GM19452 (cell line): Measurements from ENCODE around the gene RCHY1.
"Not testable (repeated sequence)": the region's sequence is repeated elsewhere in the genome, so short reads cannot be mapped to it uniquely, and the experiment has no call there.

Experiments used
- ATAC-seq: cut with Tn5 transposase; IDR thresholded peaks from one replicate; pipeline ENCODE4 v1.9.1; 2021; ENCODE audit not compliant: unreplicated experiment

The RCHY1 gene

DNA sequence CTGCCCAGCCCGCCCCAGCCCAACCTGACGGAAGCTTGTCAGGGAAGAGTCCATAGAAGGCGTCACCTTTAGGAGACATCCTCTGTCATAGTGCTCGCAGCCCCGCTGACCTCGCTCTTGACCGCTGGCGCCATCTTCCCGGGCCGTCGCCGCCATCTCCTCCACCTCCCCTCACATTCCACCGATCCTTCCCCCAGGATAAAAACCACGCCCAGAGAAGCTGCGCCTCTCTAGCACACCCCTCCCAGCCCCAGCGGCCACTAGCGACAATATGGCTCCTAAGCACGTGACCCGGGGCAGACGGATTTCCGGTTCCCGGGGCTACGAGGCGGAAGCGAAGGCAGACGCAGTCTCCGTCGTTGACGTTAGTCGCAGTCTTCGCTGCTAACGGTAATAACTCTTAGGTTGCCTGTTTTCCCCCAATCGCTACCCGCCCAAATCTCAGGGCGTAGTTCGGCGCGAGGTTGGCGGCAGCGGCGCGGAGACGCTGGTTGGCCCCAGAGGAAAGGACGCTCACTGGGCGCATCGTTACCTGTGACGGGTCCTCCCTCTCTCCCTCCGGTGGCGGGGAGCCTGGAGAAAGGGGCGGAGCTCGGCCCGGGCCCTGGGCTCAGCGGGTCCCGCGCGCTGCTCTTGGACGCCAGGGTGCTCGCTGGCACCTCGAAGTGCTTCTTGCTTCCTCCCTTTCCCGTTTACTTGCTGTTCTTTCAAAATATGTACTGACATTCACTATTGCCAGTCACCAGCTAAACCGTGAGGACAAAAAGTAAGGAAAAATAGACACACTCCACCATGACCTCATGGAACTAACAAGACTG is at the start of gene RCHY1, which contains the start of gene THAP6:
TSS of gene RCHY1 (minus strand) at position 273 of the 818 bp plus-strand sequence. CDS start at position 156, 117 bp downstream.
TSS of gene THAP6 (plus strand) at position 343 of the 818 bp plus-strand sequence. CDS start 980 bp downstream, outside the sequence.
- ATAC-seq = peak; percentile 93

- no peak for ATAC-seq
Measured at GRCh38 chr4:75561789-75562188, 47.6 kb upstream of the RCHY1 start.

DNA sequence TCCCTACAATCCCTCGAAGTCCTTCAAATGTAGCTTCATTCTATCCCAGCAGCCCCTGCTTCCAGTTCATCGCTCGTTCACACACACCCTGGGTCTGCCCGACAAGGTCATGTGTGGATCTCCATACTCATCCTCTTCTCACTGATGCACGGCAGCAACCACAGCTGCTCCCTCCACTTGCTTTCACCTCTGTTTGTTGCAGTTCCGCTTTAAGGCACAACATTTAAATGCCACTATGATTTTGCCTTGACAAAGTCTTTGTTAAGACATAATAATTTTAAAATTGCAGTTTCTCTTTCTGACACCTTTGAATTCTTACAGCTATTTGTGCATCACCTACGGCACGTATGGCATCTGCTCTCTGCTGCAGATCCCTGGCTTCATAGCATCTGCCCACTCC is 43.5 kb upstream of the RCHY1 start:
- ATAC-seq = no peak

DNA sequence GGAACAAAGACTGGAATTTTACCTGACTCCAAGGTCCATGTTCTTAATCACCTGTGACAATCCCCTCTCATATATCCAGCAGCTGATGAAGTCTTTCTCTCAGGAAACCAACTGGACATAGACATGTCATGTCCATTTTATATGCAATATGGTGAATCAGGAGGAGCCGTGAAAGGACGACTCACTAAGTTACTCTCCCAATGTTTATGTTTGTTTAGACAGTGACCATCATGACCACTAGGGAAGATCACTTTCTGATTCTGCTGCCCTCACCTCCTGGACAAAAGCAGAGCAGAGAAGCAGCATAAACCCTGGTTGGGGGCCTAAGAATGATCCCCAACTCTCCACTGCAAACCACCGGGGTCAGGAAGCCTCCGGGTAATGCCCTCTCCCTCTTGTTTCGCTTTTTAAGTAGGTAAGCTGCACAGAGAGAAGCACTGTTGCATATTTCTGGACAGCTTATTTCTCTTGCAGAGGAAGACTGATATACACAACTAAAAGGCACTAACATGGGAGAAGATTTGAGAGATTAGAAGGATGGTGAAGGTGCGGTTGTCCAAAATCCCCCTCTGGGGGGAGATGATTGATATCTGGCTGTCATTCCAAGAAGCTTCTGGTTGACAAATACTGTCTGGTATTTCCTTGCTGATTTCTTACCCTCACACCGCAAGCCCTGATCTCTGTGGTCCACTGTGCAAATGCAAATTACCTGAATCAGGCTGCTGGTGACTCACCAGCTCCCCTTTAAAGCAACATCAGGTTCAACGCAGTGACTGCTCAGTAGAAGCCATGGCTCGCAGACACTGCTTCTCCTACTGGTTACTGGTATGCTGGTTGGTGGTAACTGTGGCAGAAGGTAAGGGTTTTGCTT is 41.3 kb upstream of the RCHY1 start, which contains the start of gene ODAPH:
TSS of gene ODAPH (plus strand) at position 773 of the 871 bp plus-strand sequence. CDS start at position 790, 17 bp downstream.
- ATAC-seq = peak; percentile 88

GRCh38 chr4:75552452-75552851 is 38.2 kb upstream of the RCHY1 start:
- no peak for ATAC-seq

DNA sequence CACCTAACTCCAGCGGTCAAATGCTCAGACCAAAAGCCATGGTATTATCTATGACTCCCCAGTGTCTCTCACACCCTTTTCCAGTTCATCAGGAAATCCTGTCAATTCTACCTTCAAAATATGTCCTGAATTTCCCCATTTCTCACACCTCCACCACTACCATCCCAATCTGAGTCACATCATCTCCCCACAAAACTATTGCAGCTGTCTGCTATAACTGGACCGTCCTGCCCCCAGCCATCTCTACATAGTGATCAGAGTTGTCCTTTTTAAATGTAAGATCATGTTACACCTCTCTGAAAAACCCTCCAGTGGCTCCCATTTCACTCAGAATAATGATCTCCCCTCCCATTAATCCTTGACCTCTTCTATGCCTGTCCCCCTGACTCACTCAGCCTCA is 34.8 kb upstream of the RCHY1 start:
- no peak for ATAC-seq

DNA sequence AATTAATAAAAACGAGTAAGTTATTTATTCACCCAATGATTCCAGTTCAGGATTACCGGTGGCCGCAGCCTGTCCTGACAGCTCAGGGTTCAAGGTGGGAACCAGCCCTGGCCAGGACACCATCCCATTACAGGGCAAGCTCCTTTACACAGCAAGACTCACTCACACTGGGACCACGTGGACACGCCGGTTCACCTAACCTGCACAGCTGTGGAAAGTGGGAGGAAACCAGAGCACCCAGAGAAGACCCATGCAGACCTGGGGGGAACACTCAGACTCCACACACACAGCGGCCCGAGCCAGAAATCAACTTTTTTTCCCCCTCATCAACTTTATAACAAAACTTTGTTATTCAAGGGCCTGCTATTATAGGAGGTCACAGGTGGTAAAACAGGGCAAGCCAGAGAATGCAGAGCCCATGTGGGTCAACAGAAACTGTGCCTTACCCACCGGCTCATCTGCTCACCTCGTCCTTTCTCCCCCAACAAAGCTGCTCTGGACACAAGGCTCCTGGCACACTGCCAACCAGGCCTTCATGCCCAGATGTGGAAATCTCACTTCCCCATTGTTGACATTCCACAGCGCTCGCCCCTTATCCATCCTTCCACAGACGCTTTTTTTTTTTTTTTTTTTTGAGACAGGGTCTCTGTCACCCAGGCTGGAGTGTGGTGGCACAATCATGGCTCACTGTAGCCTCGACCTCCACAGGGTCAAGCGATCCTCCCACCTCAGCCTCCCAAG is 33.6 kb upstream of the RCHY1 start:
- ATAC-seq = no peak

DNA sequence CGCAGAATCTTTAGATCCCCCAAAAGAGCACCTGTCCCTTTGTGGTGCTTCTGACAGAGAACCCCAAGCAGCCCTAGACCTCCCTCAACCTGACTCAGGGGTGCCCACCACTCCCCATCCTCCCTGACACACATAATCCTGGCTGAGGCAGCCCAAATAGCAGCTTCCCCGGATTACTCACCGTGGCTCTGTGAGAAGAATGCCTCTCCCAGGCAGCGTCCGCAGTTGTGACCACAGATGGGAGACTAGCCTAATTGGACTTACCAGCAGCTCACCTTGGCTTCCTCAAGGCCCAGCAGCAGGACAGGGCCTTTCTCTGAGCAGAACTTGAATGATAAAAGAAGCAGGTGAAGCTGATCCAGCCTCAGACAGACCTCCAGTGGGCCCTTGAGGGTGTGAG is 31.3 kb upstream of the RCHY1 start:
- ATAC-seq = no peak

GRCh38 chr4:75544870-75545269 is 30.7 kb upstream of the RCHY1 start:
- no peak for ATAC-seq

- not testable (repeated sequence) for ATAC-seq
Measured at GRCh38 chr4:75544220-75544619, 30.0 kb upstream of the RCHY1 start.

GRCh38 chr4:75542824-75543223 is 28.6 kb upstream of the RCHY1 start:
- ATAC-seq = no peak

- not testable (repeated sequence) for ATAC-seq
Measured at GRCh38 chr4:75537308-75537707, 23.1 kb upstream of the RCHY1 start.

GRCh38 chr4:75533926-75534325 is 19.7 kb upstream of the RCHY1 start:
- not testable (repeated sequence) for ATAC-seq

GRCh38 chr4:75533339-75533887 is 19.2 kb upstream of the RCHY1 start:
- not testable (repeated sequence) for ATAC-seq

GRCh38 chr4:75531536-75532143 is 17.4 kb upstream of the RCHY1 start:
- not testable (repeated sequence) for ATAC-seq

GRCh38 chr4:75530556-75531322 is 16.5 kb upstream of the RCHY1 start:
- ATAC-seq = no peak

DNA sequence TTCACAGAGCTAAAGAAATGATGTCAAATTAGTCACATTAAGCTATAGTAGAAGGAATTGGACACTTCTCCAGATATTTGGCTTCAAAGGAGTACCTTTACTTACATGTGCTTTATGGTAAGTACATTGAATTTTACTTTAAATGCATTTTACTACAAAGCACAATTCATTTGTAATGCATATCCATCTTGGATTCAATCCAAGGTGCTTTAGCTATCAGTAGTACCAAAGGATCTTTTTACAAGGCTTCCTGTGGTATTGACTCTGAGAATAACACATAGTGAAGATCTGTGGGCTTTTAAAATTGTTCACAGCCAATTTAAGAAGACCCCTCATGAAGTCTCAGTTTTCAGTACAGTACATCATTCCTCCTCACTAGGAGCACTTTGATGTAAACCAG is 13.3 kb upstream of the RCHY1 start:
- ATAC-seq = no peak

DNA sequence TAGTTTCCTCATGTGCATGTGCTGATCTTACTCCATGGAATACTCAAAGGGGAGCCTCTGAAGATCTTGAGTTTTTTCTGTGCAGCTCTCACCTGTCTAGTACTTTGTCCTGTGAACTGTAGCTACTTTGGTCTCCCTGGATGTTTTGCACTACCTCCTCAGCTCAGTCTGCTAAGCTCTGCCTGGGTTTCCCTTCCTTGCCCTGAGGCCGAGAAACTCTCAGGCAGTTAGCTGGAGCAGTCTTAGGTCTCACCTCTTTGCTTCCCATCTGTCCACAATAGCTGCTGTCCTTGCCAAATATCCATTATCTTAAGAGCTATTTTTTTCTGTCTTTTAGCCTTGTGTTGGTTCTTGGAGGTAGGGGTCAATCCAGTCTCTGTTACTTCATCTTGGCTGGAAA is 11.7 kb upstream of the RCHY1 start:
- no peak for ATAC-seq

- ATAC-seq = no peak
Measured at GRCh38 chr4:75525086-75525485, 10.9 kb upstream of the RCHY1 start.
